Brain microvascular endothelial cell (primary cell): Measurements from ENCODE around the gene NCOR1.
"Not testable (repeated sequence)": the region's sequence is repeated elsewhere in the genome, so short reads cannot be mapped to it uniquely, and the experiment has no call there.

Experiments used
- DNase-seq: peaks from one replicate; pipeline ENCODE4 v3.0.0-alpha.2; 2020
- H3K27ac ChIP-seq: fragments of 250-450 bp; sonication (Bioruptor Pico); 2 replicates; pipeline ENCODE4 v1.5.1; 2020; ENCODE audit warnings: mild to moderate bottlenecking, moderate library complexity
- H3K27me3 ChIP-seq: fragments of 250-450 bp; sonication (Bioruptor Pico); replicated peaks from 2 replicates; pipeline ENCODE4 v1.5.1; 2020; ENCODE audit warnings: mild to moderate bottlenecking
- H3K36me3 ChIP-seq: fragments of 250-450 bp; sonication (Bioruptor Pico); replicated peaks from 2 replicates; pipeline ENCODE4 v1.5.1; 2020; ENCODE audit warnings: mild to moderate bottlenecking
- H3K4me3 ChIP-seq: 2 replicates; pipeline ENCODE4 v1.5.1; 2011; ENCODE audit warnings: low read depth, mild to moderate bottlenecking, control low read depth, low read length, moderate library complexity
- CTCF ChIP-seq: IDR thresholded peaks from 2 replicates; pipeline ENCODE4 v1.5.1; 2011; ENCODE audit warnings: low read depth, mild to moderate bottlenecking, moderate library complexity, low read length, control low read depth, inconsistent platforms; ENCODE audit errors: missing control alignments
- in situ Hi-C: cut with HindIII; loops from 2 replicates; pipeline ENCODE4 v1.10.0; 2017; ENCODE audit warnings: low sequenced_read_pairs, low pct_ligation_motif_present

Gene NCOR1

GRCh38 chr17:16212793-16213192 lies 2.5 kb downstream of the NCOR1 start:
- Histone ChIP-seq H3K4me3 (no peak overlapping the region), H3K36me3 (no peaks in the 10 kb centered on the region), H3K27ac (no peak overlapping the region), H3K27me3 (no peaks in the 10 kb centered on the region)
- TF ChIP-seq CTCF: no peak
- no peak for DNase-seq
- in situ Hi-C loops: no loop called here

- Histone ChIP-seq H3K4me3 (no peak overlapping the region), H3K27me3 (no peaks in the 10 kb centered on the region), H3K27ac (no peak overlapping the region), H3K36me3 (no peaks in the 10 kb centered on the region)
- DNase-seq: no peak
- in situ Hi-C loops: no loop called here
- TF ChIP-seq CTCF: no peak
Observed at GRCh38 chr17:16211590-16211989, 3.7 kb downstream of the NCOR1 start.

GRCh38 chr17:16204763-16205162 lies 10.6 kb downstream of the NCOR1 start:
- H3K36me3 ChIP-seq, DNase-seq, H3K4me3 ChIP-seq, in situ Hi-C loops, H3K27me3 ChIP-seq, H3K27ac ChIP-seq: not testable (repeated sequence)

- in situ Hi-C loops, H3K27me3 ChIP-seq, H3K27ac ChIP-seq, H3K4me3 ChIP-seq, H3K36me3 ChIP-seq: not testable (repeated sequence)
- DNase-seq: peak; percentile 31
Observed at GRCh38 chr17:16202554-16203500, 12.5 kb downstream of the NCOR1 start.

GRCh38 chr17:16201693-16202131 lies 13.6 kb downstream of the NCOR1 start:
- H3K4me3 ChIP-seq, in situ Hi-C loops, DNase-seq, H3K27me3 ChIP-seq, H3K36me3 ChIP-seq, H3K27ac ChIP-seq: not testable (repeated sequence)

- peaks cover 7% of the 10 kb centered on the region for H3K36me3 ChIP-seq
- H3K27ac ChIP-seq: no peak overlapping the region
- DNase-seq: no peak
- no peaks in the 10 kb centered on the region for H3K27me3 ChIP-seq
- TF ChIP-seq CTCF: no peak
- no peak overlapping the region for H3K4me3 ChIP-seq
- in situ Hi-C loops: no loop called here
Observed at GRCh38 chr17:16199093-16199492, 16.2 kb downstream of the NCOR1 start.

GRCh38 chr17:16197276-16197675 lies 18.1 kb downstream of the NCOR1 start:
- Histone ChIP-seq H3K27me3 (no peaks in the 10 kb centered on the region), H3K27ac (no peak overlapping the region), H3K36me3 (peaks cover 20% of the 10 kb centered on the region), H3K4me3 (no peak overlapping the region)
- in situ Hi-C loops: no loop called here
- no peak for TF ChIP-seq CTCF
- no peak for DNase-seq

- in situ Hi-C loops, H3K4me3 ChIP-seq, H3K27ac ChIP-seq, H3K27me3 ChIP-seq, DNase-seq: not testable (repeated sequence)
- H3K36me3 ChIP-seq: peaks cover 25% of the 10 kb centered on the region
Observed at GRCh38 chr17:16194307-16194835, 21.0 kb downstream of the NCOR1 start.
